ENCODE measurements around the gene ATPAF2. TPM values are rescaled to one million over a fixed set of nuclear protein-coding genes. Genes with fewer than 3 reads are reported as not detected.

Gene ATPAF2
- total RNA-seq, 2 experiments from 2014 or later = 28.2 to 37.3 TPM

- CTCF ChIA-PET = interaction anchor here (0.7 to 2.7 kb wide), 4 partner anchors 13 to 61 kb away, joined by 3 to 11 read pairs (median 4); no protein-coding TSS in a partner anchor
- POLR2A ChIA-PET = interaction anchor here (0.6 to 1.1 kb wide), 4 partner anchors 12 to 136 kb away, joined by 3 to 6 read pairs (median 4); no protein-coding TSS in a partner anchor
These were observed 66.6 kb downstream of the ATPAF2 start, which contains the start of the genes DRC3 and TOM1L2 for GRCh38 chr17:17972126-17972951. TSS of gene DRC3 (plus strand) at chr17:17972862. CDS start at chr17:17977599, 4,737 bp downstream. TSS of gene TOM1L2 (minus strand) at chr17:17972400. CDS start at chr17:17972313, 87 bp downstream.

GRCh38 chr17:17971431-17972125 is 67.4 kb downstream of the ATPAF2 start:
- POLR2A ChIA-PET = interaction anchor here (0.9 to 1.1 kb wide), 3 partner anchors 13 to 135 kb away, joined by 3 to 6 read pairs (median 6); no protein-coding TSS in a partner anchor
- CTCF ChIA-PET = interaction anchor here (1.2 to 2.7 kb wide), 2 partner anchors 14 to 62 kb away, joined by 3 to 11 read pairs; no protein-coding TSS in a partner anchor

- POLR2A ChIA-PET = no interaction called here
- CTCF ChIA-PET = no interaction called here
These were observed 68.1 kb downstream of the ATPAF2 start for GRCh38 chr17:17970699-17971430.

Other genes starting within 250 kb of the ATPAF2 start
- gene SREBF1, start 202.2 kb downstream of the ATPAF2 start, total RNA-seq = 10 to 100 TPM; 69.3 to 73.6 TPM
- gene TOM1L2, start 66.8 kb downstream of the ATPAF2 start, total RNA-seq = 1 to 10 TPM; 7.9 to 9.8 TPM
- under 1 TPM; 0.48 to 0.55 TPM for gene DRC3, start 66.3 kb downstream of the ATPAF2 start, total RNA-seq
- 10 to 100 TPM; 11.0 to 11.4 TPM for gene GID4, start 240 bp upstream of the ATPAF2 start, total RNA-seq
- gene DRG2, start 48.8 kb upstream of the ATPAF2 start, total RNA-seq = 10 to 100 TPM; 53.2 to 53.7 TPM
- gene MYO15A, start 69.6 kb upstream of the ATPAF2 start, total RNA-seq = under 1 TPM; 0.27 to 0.46 TPM
- gene ALKBH5, start 144.7 kb upstream of the ATPAF2 start, total RNA-seq = 100 to 1,000 TPM; 173 TPM
- 10 to 100 TPM; 23.6 to 24.9 TPM for gene LLGL1, start 186.5 kb upstream of the ATPAF2 start, total RNA-seq
- gene FLII, start 219.6 kb upstream of the ATPAF2 start, total RNA-seq = 100 to 1,000 TPM; 264 to 279 TPM
- 1 to 10 TPM; 4.3 to 4.4 TPM for gene MIEF2, start 221.5 kb upstream of the ATPAF2 start, total RNA-seq